Nephron progenitor cell (in vitro differentiated cells): Measurements from ENCODE around the gene EBP.

Source experiments
- DNase-seq: peaks from one replicate; pipeline ENCODE4 v3.0.0; 2021
- H3K27ac Mint-ChIP-seq: 2 replicates; pipeline ENCODE4 v1.8.0; 2021; ENCODE audit warnings: mild to moderate bottlenecking, moderate library complexity, mixed read lengths
- H3K27me3 Mint-ChIP-seq: 2 replicates; pipeline ENCODE4 v1.8.0; 2021; ENCODE audit warnings: mild to moderate bottlenecking, low read depth, mixed read lengths; ENCODE audit not compliant: poor library complexity
- H3K36me3 Mint-ChIP-seq: 2 replicates; pipeline ENCODE4 v1.8.0; 2021; ENCODE audit warnings: low read depth, mixed read lengths
- H3K4me1 Mint-ChIP-seq: 2 replicates; pipeline ENCODE4 v1.8.0; 2021; ENCODE audit warnings: mixed read lengths
- H3K4me3 Mint-ChIP-seq: 2 replicates; pipeline ENCODE4 v1.8.0; 2021; ENCODE audit warnings: mild to moderate bottlenecking, moderate library complexity, mixed read lengths
- H3K9me3 Mint-ChIP-seq: 2 replicates; pipeline ENCODE4 v1.8.0; 2021; ENCODE audit warnings: mild to moderate bottlenecking, moderate library complexity, mixed read lengths
- CTCF ChIP-seq: fragments of 200-600 bp; sonication (generic); IDR thresholded peaks from 2 replicates; pipeline ENCODE4 v1.5.0; 2021; ENCODE audit warnings: antibody characterized with exemption

Gene EBP

GRCh38 chrX:48574270-48575266, 53.0 kb downstream of the EBP start, which contains the start of gene RBM3:
TSS of gene RBM3 (plus strand) at chrX:48574484. CDS start at chrX:48575181, 697 bp downstream.
- peak within 1 kb of the TSS; percentile 100 for H3K27ac Mint-ChIP-seq
- peaks cover 16% of the 10 kb centered on the region for H3K4me1 Mint-ChIP-seq
- no peaks in the 10 kb centered on the region for H3K27me3 Mint-ChIP-seq
- DNase-seq = peak; percentile 82
- H3K4me3 Mint-ChIP-seq = peak within 1 kb of the TSS; percentile 91
- TF ChIP-seq CTCF = peak; percentile 17
- peaks cover 65% of the 10 kb centered on the region for H3K9me3 Mint-ChIP-seq
- peaks cover 43% of the 10 kb centered on the region for H3K36me3 Mint-ChIP-seq

- no peak for DNase-seq
- H3K36me3 Mint-ChIP-seq = peaks cover 48% of the 10 kb centered on the region
- TF ChIP-seq CTCF = no peak
- no peak overlapping the region for H3K27ac Mint-ChIP-seq
- peaks cover 16% of the 10 kb centered on the region for H3K4me1 Mint-ChIP-seq
- no peaks in the 10 kb centered on the region for H3K27me3 Mint-ChIP-seq
- H3K9me3 Mint-ChIP-seq = peaks cover 70% of the 10 kb centered on the region
- H3K4me3 Mint-ChIP-seq = peak overlapping the region; percentile 91
Measured at GRCh38 chrX:48575642-48576041, 54.0 kb downstream of the EBP start.

- Mint-ChIP-seq H3K4me1 (peaks cover 16% of the 10 kb centered on the region), H3K27ac (no peak overlapping the region), H3K36me3 (peaks cover 48% of the 10 kb centered on the region), H3K9me3 (peaks cover 66% of the 10 kb centered on the region), H3K4me3 (peak overlapping the region; percentile 91), H3K27me3 (no peaks in the 10 kb centered on the region)
- TF ChIP-seq CTCF = no peak
- DNase-seq = no peak
Measured at GRCh38 chrX:48576108-48576507, 54.5 kb downstream of the EBP start.
